GM23338 (cell line): ENCODE results near the gene KRTAP22-2. TPM values are rescaled to one million over a fixed set of nuclear protein-coding genes. Genes with fewer than 3 reads are reported as not detected.

Source experiments
- ATAC-seq: fragments of 200-7000 bp; cut with Tn5 transposase; 3 replicates; pipeline ENCODE4 v1.9.1; 2020
- DNase-seq: peaks from one replicate; pipeline ENCODE4 v3.0.0-alpha.2; 2015; ENCODE audit warnings: low spot score
- H2AFZ ChIP-seq: fragments of 200-600 bp; sonication (generic); 2 replicates; pipeline ENCODE4 v1.8.0; 2016; ENCODE audit warnings: antibody characterized with exemption, mild to moderate bottlenecking, moderate library complexity
- H3F3A ChIP-seq: fragments of 200-600 bp; sonication (generic); replicated peaks from 2 replicates; pipeline ENCODE4 v1.8.0; 2017; ENCODE audit warnings: antibody characterized with exemption, mixed run types, low read depth
- H3K27ac ChIP-seq: fragments of 200-600 bp; sonication (generic); 2 replicates; pipeline ENCODE4 v1.6.1; 2016; ENCODE audit warnings: low read depth
- H3K27me3 ChIP-seq: fragments of 200-600 bp; sonication (generic); 2 replicates; pipeline ENCODE4 v1.8.0; 2016; ENCODE audit warnings: mild to moderate bottlenecking, mixed run types, moderate library complexity; ENCODE audit not compliant: insufficient read depth
- H3K36me3 ChIP-seq: fragments of 200-600 bp; sonication (generic); 2 replicates; pipeline ENCODE4 v1.8.0; 2016; ENCODE audit warnings: mild to moderate bottlenecking; ENCODE audit not compliant: insufficient read depth
- H3K4me1 ChIP-seq: fragments of 200-600 bp; sonication (generic); 2 replicates; pipeline ENCODE4 v1.8.0; 2016; ENCODE audit warnings: mild to moderate bottlenecking, moderate library complexity; ENCODE audit not compliant: insufficient read depth
- H3K4me2 ChIP-seq: fragments of 200-600 bp; sonication (generic); 2 replicates; pipeline ENCODE4 v1.7.1; 2017; ENCODE audit warnings: mixed run types
- H3K4me3 ChIP-seq: fragments of 200-600 bp; sonication (generic); 2 replicates; pipeline ENCODE4 v1.6.1; 2016; ENCODE audit warnings: mixed run types
- H3K79me2 ChIP-seq: fragments of 200-600 bp; sonication (generic); replicated peaks from 2 replicates; pipeline ENCODE4 v1.8.0; 2017; ENCODE audit warnings: mild to moderate bottlenecking; ENCODE audit not compliant: insufficient read depth
- H3K9me2 ChIP-seq: fragments of 200-600 bp; sonication (generic); 2 replicates; pipeline ENCODE4 v1.8.0; 2017; ENCODE audit not compliant: insufficient read depth
- H4K20me1 ChIP-seq: fragments of 200-600 bp; sonication (generic); replicated peaks from 2 replicates; pipeline ENCODE4 v1.8.0; 2017; ENCODE audit warnings: mild to moderate bottlenecking; ENCODE audit not compliant: insufficient read depth
- H3K27ac Mint-ChIP-seq: 2 replicates; pipeline ENCODE4 v1.8.0; 2020; ENCODE audit warnings: inconsistent platforms, mild to moderate bottlenecking, moderate library complexity, mixed read lengths
- H3K27me3 Mint-ChIP-seq: 3 replicates; pipeline ENCODE4 v1.8.0; 2022; ENCODE audit warnings: low read depth, mild to moderate bottlenecking, moderate library complexity, mixed read lengths, inconsistent platforms; ENCODE audit not compliant: insufficient read depth, poor library complexity
- H3K36me3 Mint-ChIP-seq: 3 replicates; pipeline ENCODE4 v1.8.0; 2021; ENCODE audit warnings: low read depth, mild to moderate bottlenecking, inconsistent platforms, moderate library complexity, mixed read lengths
- H3K4me1 Mint-ChIP-seq: 3 replicates; pipeline ENCODE4 v1.8.0; 2020; ENCODE audit warnings: mild to moderate bottlenecking, inconsistent platforms, mixed read lengths
- H3K4me3 Mint-ChIP-seq: 3 replicates; pipeline ENCODE4 v1.8.0; 2021; ENCODE audit warnings: moderate library complexity, mild to moderate bottlenecking, inconsistent platforms, mixed read lengths
- H3K9me3 Mint-ChIP-seq: 3 replicates; pipeline ENCODE4 v1.8.0; 2020; ENCODE audit warnings: moderate library complexity, mild to moderate bottlenecking, inconsistent platforms, mixed read lengths
- CREB1 ChIP-seq: fragments of 250-450 bp; sonication (Bioruptor Pico); IDR thresholded peaks from 2 replicates; pipeline ENCODE4 v1.5.0; 2020; ENCODE audit warnings: low read depth, mild to moderate bottlenecking, moderate library complexity
- CTCF ChIP-seq, 2 experiments: fragments of 200-600 bp in 1 of 2; sonication (generic) in 1 of 2; conservative IDR thresholded peaks; 2 replicates each; pipeline versions ENCODE4 v1.5.1 to v1.6.1; 2016 to 2017; ENCODE audit warnings: antibody characterized with exemption in 2 of 2, low read depth in 2 of 2, mild to moderate bottlenecking in 2 of 2, moderate library complexity in 1 of 2
- ETS1 ChIP-seq: IDR thresholded peaks from 2 replicates; pipeline ENCODE4 v1.6.1; 2016; ENCODE audit warnings: antibody characterized with exemption
- EZH2 ChIP-seq: fragments of 200-600 bp; sonication (generic); IDR thresholded peaks from one replicate; pipeline ENCODE4 v1.8.0; 2017; ENCODE audit warnings: antibody characterized with exemption, mild to moderate bottlenecking, low read depth; ENCODE audit not compliant: unreplicated experiment
- EZH2phosphoT487 ChIP-seq: fragments of 200-600 bp; sonication (generic); IDR thresholded peaks from one replicate; pipeline ENCODE4 v1.8.1; 2018; ENCODE audit warnings: antibody characterized with exemption; ENCODE audit not compliant: unreplicated experiment
- JUNB ChIP-seq: IDR thresholded peaks from one replicate; pipeline ENCODE4 v1.6.1; 2016; ENCODE audit warnings: antibody characterized with exemption; ENCODE audit not compliant: unreplicated experiment
- NANOG ChIP-seq: IDR thresholded peaks from 2 replicates; pipeline ENCODE4 v1.6.1; 2016; ENCODE audit warnings: antibody characterized with exemption, borderline replicate concordance
- POLR2AphosphoS5 ChIP-seq: IDR thresholded peaks from 2 replicates; pipeline ENCODE4 v1.6.1; 2016; ENCODE audit warnings: antibody characterized with exemption, low read depth
- REST ChIP-seq: IDR thresholded peaks from one replicate; pipeline ENCODE4 v1.6.1; 2018; ENCODE audit warnings: antibody characterized with exemption; ENCODE audit not compliant: unreplicated experiment
- STAT1 ChIP-seq: IDR thresholded peaks from one replicate; pipeline ENCODE4 v1.6.1; 2016; ENCODE audit warnings: antibody characterized with exemption; ENCODE audit not compliant: unreplicated experiment
- ZNF114 ChIP-seq: fragments of 250-450 bp; sonication (Bioruptor Pico); IDR thresholded peaks from 2 replicates; pipeline ENCODE4 v1.5.0; 2020; ENCODE audit warnings: mild to moderate bottlenecking, moderate library complexity
- ZNF331 ChIP-seq: fragments of 250-450 bp; sonication (Bioruptor Pico); IDR thresholded peaks from 2 replicates; pipeline ENCODE4 v1.5.0; 2020; ENCODE audit warnings: low read depth, mild to moderate bottlenecking, moderate library complexity
- ZNF462 ChIP-seq: fragments of 250-450 bp; sonication (Bioruptor Pico); IDR thresholded peaks from 2 replicates; pipeline ENCODE4 v1.5.0; 2020; ENCODE audit warnings: mild to moderate bottlenecking, moderate library complexity
- polyA plus RNA-seq: library from polyadenylated mRNA; unstranded; fragments of >200 nt; fragmentation: Nextera tagmentation; extraction: Ambion mirVana; gene quantifications from 2 replicates; pipeline ENCODE4 v1.2.1, GENCODE V29; 2016
- total RNA-seq: library from RNA; depleted of rRNA; stranded (reverse); fragments of >200 nt; shearing (Covaris generic); gene quantifications from 2 replicates; pipeline ENCODE4 v1.2.3, GENCODE V29; 2014

The KRTAP22-2 gene
- total and polyA plus RNA-seq, 2 experiments from 2014 or later = not detected

GRCh38 chr21:30563630-30564029 is 26.6 kb downstream of the KRTAP22-2 start:
- H3K27me3 Mint-ChIP-seq = no peaks in the 10 kb centered on the region

More at GRCh38 chr21:30563630-30564029, 26.6 kb downstream of the KRTAP22-2 start:
- DNase-seq (no peak), ATAC-seq (no peak)
- no peak overlapping the region for H3K27ac ChIP-seq
- no peaks in the 10 kb centered on the region for H3K79me2 ChIP-seq
- no peaks in the 10 kb centered on the region for H3K4me1 ChIP-seq
- H3K27me3 ChIP-seq = no peaks in the 10 kb centered on the region
- no peaks in the 10 kb centered on the region for H3K36me3 Mint-ChIP-seq
- no peaks in the 10 kb centered on the region for H3K36me3 ChIP-seq
- TF ChIP-seq CTCF (conservative IDR thresholded peaks at IDR 0.05; ENCODE audit: low read depth in 2 of 2) (no peak), STAT1 (no peak), NANOG (no peak), EZH2 (no peak), ETS1 (no peak), JUNB (no peak), REST (no peak), ZNF462 (CRISPR knock-in tag) (no peak), POLR2AphosphoS5 (no peak), ZNF331 (CRISPR knock-in tag) (no peak), ZNF114 (no peak), EZH2phosphoT487 (no peak), CREB1 (CRISPR knock-in tag) (no peak)
- no peaks in the 10 kb centered on the region for H4K20me1 ChIP-seq
- H3K4me1 Mint-ChIP-seq = no peaks in the 10 kb centered on the region
- no peak overlapping the region for H2AFZ ChIP-seq
- H3K4me3 ChIP-seq = no peak overlapping the region
- H3K9me3 Mint-ChIP-seq = no peaks in the 10 kb centered on the region
- no peaks in the 10 kb centered on the region for H3F3A ChIP-seq
- no peak overlapping the region for H3K4me2 ChIP-seq
- H3K27ac Mint-ChIP-seq = no peak overlapping the region
- H3K9me2 ChIP-seq = no peaks in the 10 kb centered on the region
- no peak overlapping the region for H3K4me3 Mint-ChIP-seq
